ENCODE measurements around the gene SPI1. TPM values are rescaled to one million over a fixed set of nuclear protein-coding genes. Genes with fewer than 3 reads are reported as not detected.

The SPI1 gene
- polyA plus RNA-seq, 2 of the 4 experiments (the other 2 are of a cell fraction), result 0.14 TPM; not detected in 1

DNA sequence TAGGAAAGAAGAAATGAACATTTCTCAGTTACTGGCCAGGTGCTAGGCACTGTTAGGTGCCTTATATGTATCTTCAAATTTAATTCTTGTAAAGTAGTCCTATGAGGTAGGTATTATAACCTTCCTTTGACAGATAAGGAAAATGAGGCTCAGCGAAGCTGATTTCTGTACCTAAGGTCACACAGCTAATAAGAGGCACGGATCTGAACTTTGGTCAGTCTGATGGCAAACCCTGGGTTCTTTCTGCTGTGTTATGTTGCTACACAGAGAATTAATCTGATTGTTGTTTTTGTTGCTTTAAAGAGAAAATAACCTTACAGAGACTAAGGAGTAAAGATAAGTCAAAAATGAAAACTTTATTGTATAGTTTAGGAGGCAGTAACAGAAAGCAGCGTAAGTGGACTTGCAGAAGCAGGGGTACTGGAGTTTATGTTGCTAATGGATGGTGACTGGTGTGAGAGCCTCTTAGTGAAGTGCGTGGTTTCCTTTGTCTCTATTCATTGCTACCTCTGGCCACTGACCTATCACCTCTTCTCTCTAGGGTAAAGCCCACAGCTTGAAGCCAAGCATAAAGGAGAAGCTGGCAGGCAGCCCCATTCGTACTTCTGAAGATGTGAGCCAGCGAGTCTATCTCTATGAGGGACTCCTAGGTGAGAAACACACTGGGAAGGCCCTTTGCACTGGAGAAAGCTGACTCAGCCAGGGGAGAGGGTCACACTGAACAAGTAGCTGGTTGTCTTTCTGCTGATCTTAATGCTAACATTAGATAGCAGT is 70.1 kb downstream of the SPI1 start:
- no peak for DNase-seq (ENCODE audit: low read depth in 1 of 2, low spot score in 1 of 2)
- Histone ChIP-seq H3K4me1 (no peaks in the 10 kb centered on the region), H3K4me3 (no peak overlapping the region), H3K27ac (no peak overlapping the region), H3K9me3 (no peaks in the 10 kb centered on the region), H3K4me2 (no peak overlapping the region)
- TF ChIP-seq, protein P1, sequence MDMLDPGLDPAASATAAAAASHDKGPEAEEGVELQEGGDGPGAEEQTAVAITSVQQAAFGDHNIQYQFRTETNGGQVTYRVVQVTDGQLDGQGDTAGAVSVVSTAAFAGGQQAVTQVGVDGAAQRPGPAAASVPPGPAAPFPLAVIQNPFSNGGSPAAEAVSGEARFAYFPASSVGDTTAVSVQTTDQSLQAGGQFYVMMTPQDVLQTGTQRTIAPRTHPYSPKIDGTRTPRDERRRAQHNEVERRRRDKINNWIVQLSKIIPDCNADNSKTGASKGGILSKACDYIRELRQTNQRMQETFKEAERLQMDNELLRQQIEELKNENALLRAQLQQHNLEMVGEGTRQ (IDR thresholded peaks at IDR 0.05), result no peak
- TF ChIP-seq EHMT2 (IDR thresholded peaks at IDR 0.05; ENCODE audit: low read depth) (no peak), FOSL2 (IDR thresholded peaks at IDR 0.05) (no peak), FOSL2 (CRISPR knock-in tag; IDR thresholded peaks at IDR 0.05) (no peak), JUNB (IDR thresholded peaks at IDR 0.05) (no peak), POLR2AphosphoS2 (conservative IDR thresholded peaks at IDR 0.05; ENCODE audit: low read length) (no peak), ZNF302 (CRISPR knock-in tag; IDR thresholded peaks at IDR 0.05) (no peak), NR3C1 (IDR thresholded peaks at IDR 0.05) (no peak), HOXA7 (CRISPR knock-in tag; IDR thresholded peaks at IDR 0.05) (no peak), HEYL (CRISPR knock-in tag; IDR thresholded peaks at IDR 0.05) (no peak)
- TF ChIP-seq, protein P2, sequence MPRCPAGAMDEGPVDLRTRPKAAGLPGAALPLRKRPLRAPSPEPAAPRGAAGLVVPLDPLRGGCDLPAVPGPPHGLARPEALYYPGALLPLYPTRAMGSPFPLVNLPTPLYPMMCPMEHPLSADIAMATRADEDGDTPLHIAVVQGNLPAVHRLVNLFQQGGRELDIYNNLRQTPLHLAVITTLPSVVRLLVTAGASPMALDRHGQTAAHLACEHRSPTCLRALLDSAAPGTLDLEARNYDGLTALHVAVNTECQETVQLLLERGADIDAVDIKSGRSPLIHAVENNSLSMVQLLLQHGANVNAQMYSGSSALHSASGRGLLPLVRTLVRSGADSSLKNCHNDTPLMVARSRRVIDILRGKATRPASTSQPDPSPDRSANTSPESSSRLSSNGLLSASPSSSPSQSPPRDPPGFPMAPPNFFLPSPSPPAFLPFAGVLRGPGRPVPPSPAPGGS (IDR thresholded peaks at IDR 0.05), result no peak
- TF ChIP-seq, protein P3, sequence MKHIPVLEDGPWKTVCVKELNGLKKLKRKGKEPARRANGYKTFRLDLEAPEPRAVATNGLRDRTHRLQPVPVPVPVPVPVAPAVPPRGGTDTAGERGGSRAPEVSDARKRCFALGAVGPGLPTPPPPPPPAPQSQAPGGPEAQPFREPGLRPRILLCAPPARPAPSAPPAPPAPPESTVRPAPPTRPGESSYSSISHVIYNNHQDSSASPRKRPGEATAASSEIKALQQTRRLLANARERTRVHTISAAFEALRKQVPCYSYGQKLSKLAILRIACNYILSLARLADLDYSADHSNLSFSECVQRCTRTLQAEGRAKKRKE (CRISPR knock-in tag; IDR thresholded peaks at IDR 0.05; ENCODE audit: low read depth), result no peak
- ChIA-PET CTCF (interaction anchor here (0.8 to 4.7 kb wide), 6 partner anchors 10 to 155 kb away, joined by 3 to 15 read pairs (median 4); partner anchors contain the start of gene NR1H3), POLR2A (no interaction called here)
- ATAC-seq, result no peak
- FAIRE-seq, result no peak
- 91% methylated on average over 6 of the region's 6 CpGs for WGBS (ENCODE audit: missing lambda C conversion rate)

- Histone ChIP-seq H3K4me1 (no peaks in the 10 kb centered on the region), H3K27ac (no peak overlapping the region), H3K9me3 (no peaks in the 10 kb centered on the region), H3K4me3 (no peak overlapping the region), H3K4me2 (no peak overlapping the region)
- ChIA-PET POLR2A (no interaction called here), CTCF (interaction anchor here (0.8 to 4.7 kb wide), 4 partner anchors 17 to 67 kb away, joined by 3 to 15 read pairs (median 6); partner anchors contain the start of gene NR1H3)
- FAIRE-seq (no peak), ATAC-seq (no peak), DNase-seq (ENCODE audit: low read depth in 1 of 2, low spot score in 1 of 2) (no peak)
- TF ChIP-seq JUNB (IDR thresholded peaks at IDR 0.05) (no peak), MYC (IDR thresholded peaks at IDR 0.05; ENCODE audit: borderline replicate concordance, low read length) (no peak), EHMT2 (IDR thresholded peaks at IDR 0.05; ENCODE audit: low read depth) (no peak), CBX8 (IDR thresholded peaks at IDR 0.05) (no peak), ZNF302 (CRISPR knock-in tag; IDR thresholded peaks at IDR 0.05) (no peak), BHLHE40 (IDR thresholded peaks at IDR 0.05; ENCODE audit: low read depth, low read length) (no peak), NR3C1 (IDR thresholded peaks at IDR 0.05) (no peak), SMC3 (IDR thresholded peaks at IDR 0.05) (no peak)
- 63% methylated on average over 1 of the region's 1 CpG for WGBS (ENCODE audit: missing lambda C conversion rate)
Measured at GRCh38 chr11:47306484-47306844, 71.9 kb downstream of the SPI1 start.

GRCh38 chr11:47305734-47306483 is 72.4 kb downstream of the SPI1 start:
- Histone ChIP-seq H3K27ac (no peak overlapping the region), H3K4me2 (no peak overlapping the region), H3K4me3 (no peak overlapping the region), H3K9me3 (no peaks in the 10 kb centered on the region), H3K4me1 (no peaks in the 10 kb centered on the region)
- ATAC-seq (no peak), FAIRE-seq (no peak), DNase-seq (ENCODE audit: low read depth in 1 of 2, low spot score in 1 of 2) (no peak)
- WGBS (ENCODE audit: missing lambda C conversion rate), result 90% methylated on average over 3 of the region's 3 CpGs
- no peak for TF ChIP-seq FOXS1 (CRISPR knock-in tag; IDR thresholded peaks at IDR 0.05)
- no peak for TF ChIP-seq FOSB (CRISPR knock-in tag; IDR thresholded peaks at IDR 0.05)
- TF ChIP-seq ELK1 (IDR thresholded peaks at IDR 0.05; ENCODE audit: low read depth, low read length), result no peak
- no peak for TF ChIP-seq CHD2 (IDR thresholded peaks at IDR 0.05; ENCODE audit: low read length, partially characterized antibody)
- TF ChIP-seq MAZ (IDR thresholded peaks at IDR 0.05; ENCODE audit: borderline replicate concordance, low read depth, low read length), result no peak
- POLR2A ChIA-PET, result interaction anchor here (0.6 kb wide), 1 partner anchor 35 kb away, joined by 3 read pairs; no protein-coding TSS in a partner anchor
- CTCF ChIA-PET, result interaction anchor here (0.6 to 4.7 kb wide), 8 partner anchors 10 to 67 kb away, joined by 3 to 15 read pairs (median 4); partner anchors contain the start of gene NR1H3

Data from A549 (cell line).